Muscle of arm (tissue), 12 donors: ENCODE results near the gene TIAM1. TPM values are rescaled to one million over a fixed set of nuclear protein-coding genes. Genes with fewer than 3 reads are reported as not detected.

Experiments used
- DNase-seq: peaks from one replicate; pipeline ENCODE4 v3.0.0-alpha.2; 2013
- polyA plus RNA-seq, 12 donors: library from polyadenylated mRNA; unstranded; fragments of 120-200 nt; gene quantifications; one replicate each; pipeline ENCODE4 v1.2.1, GENCODE V29; 2013; ENCODE audit not compliant: insufficient read length in 12 of 12

The TIAM1 gene
- polyA plus RNA-seq, 12 donors: 8.7 to 27.6 (median 11.9) TPM; not detected in 1

DNA sequence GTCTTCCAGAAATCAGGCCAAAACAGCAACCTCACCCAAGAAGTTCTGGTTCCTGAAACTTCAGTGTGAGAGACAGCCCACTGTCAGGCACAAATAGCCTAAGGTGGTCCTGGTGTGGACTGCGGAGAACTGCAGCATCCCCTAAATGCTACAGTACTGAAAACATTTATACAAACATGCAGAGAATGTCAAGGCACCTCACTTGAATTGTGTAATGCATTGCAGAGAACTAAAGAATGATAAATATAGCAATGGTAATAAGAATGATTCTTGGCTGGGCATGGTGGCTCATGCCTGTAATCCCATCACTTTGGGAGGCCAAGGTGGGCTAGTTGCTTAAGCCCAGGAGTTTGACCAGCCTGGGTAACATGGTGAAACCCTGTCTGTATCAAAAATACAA lies 138.6 kb downstream of the TIAM1 start:
- no peak for DNase-seq

DNA sequence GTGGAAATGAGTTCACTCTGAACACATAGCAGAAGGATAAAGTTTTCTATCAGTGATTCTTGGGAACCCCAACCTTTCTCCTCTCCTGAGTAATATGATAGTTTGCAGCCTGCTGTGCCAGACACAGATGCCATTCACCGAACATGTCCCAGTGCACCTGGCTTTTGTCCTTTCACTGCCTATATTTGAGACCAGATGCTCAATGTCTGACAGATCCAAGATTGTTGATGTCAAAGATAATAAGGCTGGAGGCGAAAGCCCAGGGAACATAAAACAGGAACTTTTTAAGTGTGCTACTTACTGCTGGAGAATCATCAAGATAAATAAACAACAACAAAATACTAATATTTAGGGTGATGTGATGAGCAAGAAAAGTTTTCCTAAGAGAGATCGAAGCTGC lies 139.3 kb downstream of the TIAM1 start:
- DNase-seq: no peak

DNA sequence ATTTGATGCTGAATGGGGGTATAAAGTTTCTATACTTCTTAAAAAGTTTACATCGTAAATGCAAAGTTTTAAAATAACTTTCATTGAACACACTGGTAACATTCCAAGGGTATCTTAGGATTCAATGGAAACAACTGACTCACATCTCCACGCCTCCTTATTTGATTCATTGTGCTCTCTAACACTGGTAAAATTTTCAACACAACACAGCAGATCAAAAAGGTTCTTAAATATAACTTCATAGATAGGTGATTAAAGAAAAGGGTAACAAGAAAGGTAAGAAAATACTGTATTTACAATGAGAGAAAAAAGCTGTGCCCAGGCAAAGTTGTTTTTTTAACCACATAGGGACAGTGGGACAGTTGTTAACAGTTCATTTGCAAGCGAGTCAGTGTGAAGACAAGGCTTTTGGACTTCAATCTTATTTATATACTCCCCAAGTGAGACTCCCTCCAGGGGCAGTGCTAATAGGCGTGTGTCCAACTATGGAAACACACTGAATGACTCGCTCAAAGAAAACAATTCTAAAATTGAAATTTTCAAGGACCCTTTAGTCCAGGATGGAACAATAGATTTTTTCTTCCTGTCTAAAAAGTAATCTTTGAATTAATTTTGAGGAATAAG lies 140.5 kb downstream of the TIAM1 start:
- no peak for DNase-seq

DNA sequence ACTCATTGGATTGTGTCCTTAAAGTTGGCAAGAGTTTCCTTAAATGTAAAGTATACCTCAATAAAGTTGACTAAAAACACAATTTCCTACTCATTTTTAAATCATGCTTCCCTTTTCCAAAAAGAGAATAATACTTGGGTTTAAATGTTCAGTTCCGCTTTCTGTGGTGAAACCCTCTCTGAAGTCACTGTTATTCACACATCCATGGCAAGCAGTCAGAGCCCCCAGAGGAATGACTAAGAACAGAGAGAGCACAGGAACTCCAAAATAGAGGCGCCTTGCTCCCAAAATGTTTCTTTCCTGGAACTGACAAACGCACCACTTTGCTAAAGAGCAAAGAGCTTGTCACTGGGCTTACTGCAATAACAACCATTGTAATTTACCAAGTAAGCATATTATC lies 142.5 kb downstream of the TIAM1 start:
- peak; percentile 76 for DNase-seq

DNA sequence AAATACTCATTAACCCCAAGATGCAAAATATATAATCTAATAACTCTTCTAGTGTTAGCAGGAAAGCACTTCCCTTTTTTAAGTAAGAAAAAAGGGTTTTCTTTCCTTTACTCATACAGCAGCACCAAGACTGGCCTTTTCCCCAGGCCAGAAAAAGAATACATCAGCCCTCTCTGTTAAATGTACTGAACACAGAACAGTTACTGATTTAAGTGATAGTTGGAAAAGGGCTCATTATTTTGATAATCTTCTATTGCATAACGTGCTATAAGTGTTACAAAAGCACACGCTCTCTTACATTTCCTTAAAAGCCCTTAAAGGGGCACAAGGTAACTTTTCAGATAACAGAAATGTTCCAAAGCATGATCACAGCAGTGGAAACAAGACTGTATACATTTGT lies 142.9 kb downstream of the TIAM1 start:
- DNase-seq: no peak

DNA sequence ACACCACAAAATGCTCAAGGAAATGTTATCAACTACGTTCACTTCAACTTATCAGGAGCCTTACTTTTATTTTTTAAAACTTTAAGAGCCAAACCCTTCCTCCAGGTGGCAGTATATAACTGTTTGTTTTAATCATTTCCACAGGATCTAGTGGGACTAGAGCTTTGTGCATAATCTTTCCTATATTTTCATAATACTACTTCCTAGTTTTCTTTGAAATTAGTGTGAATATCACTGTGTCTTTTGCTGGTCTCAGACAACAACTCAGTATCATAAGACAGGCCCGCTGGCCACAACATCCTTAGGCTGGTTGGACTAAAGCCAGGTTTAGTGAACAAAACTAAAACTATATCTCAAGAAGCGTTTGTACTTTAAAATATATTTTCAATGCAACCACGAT lies 145.5 kb downstream of the TIAM1 start:
- peak; percentile 57 for DNase-seq

DNA sequence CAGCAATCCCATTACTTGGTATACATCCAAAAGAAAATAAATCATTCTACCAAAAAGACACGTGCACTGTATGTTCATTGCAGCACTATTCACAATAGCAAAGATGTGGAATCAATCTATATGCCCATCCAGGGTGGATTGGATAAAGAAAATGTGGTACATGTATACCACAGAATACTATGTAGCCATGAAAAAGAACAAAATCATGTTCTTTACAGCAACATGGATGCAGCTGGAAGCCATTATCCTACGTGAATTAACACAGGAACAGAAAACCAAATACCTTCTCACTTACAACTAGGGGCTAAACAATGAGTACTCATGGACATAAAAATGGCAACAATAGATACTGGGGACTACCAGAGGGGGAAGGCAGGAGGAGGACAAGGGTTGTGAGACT lies 147.3 kb downstream of the TIAM1 start:
- no peak for DNase-seq

DNA sequence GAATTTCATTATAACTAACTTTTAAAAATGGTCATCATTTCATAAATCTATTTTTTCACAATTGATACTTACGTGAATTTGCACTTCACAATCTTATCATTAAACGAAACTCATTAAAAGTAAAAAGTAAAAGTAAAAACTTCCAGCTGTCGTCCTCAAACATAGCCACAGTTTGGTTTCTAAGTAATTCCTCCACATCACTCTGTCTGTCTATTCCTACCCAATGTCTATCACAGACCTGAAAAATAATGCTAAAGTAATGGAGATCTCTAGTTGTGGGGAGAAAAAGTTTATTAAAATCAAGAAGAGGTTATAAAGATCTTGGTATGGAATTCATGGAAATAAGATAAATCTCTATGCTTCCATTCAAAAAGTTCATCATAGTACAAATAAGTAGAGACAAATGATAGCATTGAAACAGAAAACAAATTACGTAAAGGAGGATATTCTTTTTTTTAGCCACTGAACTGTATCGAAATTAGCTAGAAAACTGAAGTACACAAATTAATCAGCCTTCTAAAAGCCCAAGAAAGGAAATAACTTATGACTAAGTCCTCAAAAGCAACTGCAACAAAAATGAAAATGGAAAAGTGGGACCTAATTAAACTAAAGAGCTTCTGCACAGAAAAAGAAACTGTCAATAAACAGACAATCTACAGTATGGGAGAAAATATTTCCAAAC lies 148.6 kb downstream of the TIAM1 start:
- DNase-seq: no peak

DNA sequence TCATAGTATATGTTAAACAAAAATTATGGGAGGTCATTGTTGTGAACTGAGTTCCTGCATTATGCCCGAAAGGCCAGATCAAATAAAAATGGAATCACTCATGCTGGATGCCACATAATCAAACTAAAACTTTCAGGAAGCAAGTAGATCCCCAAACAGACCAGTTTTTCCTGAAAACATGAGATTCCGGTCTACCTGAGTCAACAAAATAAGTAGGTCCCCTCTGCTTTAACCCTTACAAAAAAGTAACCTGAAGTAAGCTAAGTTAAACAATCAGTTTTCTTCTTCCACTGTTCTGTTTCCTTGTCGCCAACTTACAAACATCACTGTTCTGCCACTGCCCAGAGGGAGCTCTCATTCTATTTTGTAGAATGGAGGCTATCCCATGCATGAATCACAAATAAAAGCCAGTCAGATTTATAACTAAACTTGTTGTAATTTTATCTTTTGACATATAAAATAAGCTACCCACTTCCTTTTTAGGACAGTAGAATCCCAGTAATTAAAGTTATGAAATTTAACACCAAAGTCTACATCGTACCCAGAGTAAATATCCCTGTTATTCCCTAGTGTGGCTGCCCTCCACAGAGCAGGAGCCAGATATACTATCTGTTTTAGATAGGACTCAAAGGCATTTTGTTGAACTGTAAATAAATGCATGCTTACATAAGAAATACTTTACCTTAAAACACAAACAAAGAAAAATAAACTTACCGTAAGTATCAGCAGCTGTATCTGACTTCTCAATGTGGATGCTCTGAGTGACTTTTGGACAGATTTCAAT lies 149.4 kb downstream of the TIAM1 start:
- no peak for DNase-seq

DNA sequence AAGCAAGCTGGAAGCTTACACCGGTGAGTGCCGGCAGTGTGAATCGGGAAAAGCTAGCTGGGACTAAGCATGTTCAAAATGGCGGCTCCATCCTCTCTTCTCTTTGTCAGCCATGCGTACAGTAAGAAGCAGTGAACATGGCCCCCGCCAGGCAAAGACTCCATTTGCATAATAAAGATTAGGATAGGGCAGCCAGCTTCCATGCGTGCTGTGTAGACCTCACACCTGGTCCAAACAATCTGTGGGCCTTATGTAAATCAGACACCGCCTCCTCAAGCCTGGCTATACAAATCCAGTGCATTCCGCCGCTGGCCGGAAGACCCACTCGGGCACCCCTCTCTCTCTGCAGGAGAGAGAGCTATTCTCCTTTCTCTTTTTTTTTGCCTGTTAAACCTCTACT lies 150.3 kb downstream of the TIAM1 start:
- no peak for DNase-seq

DNA sequence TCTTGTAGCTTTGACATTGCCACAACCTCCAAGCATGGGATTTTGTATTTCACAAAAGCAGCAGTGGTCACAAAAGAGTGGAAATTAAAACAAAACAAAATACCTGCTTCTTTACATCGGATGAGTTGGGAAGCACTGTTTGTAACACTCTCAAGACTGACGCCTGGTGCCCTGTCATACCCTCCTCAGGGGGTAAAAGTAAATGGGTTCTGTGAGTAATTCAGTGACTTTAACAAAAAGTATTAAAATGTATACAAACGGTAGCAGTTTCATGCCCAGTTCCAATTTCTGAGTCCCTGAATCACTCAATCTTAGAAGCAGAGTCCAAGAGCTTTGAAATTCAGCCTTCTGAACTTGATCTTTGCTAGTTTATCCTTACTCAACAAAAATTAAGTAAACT lies 152.5 kb downstream of the TIAM1 start:
- DNase-seq: no peak

DNA sequence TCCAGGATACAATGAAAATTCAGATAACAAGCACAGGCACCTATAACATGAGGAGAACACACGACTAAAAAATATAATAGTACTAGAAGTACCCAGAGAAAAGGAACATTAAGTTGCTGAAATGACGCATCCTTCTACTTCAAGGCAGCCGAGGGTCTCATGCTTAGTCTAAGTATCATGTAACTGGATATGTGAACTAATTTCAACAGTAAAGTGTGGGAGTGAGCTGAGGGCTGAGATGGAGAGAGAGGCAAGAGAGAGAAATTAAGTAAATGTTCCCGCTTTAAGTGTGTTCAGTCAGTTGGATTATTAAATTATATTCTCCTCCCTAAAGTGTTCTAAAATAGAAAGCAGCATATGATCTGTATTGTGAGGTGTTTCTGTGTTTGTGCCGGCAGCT lies 153.5 kb downstream of the TIAM1 start:
- DNase-seq: no peak

DNA sequence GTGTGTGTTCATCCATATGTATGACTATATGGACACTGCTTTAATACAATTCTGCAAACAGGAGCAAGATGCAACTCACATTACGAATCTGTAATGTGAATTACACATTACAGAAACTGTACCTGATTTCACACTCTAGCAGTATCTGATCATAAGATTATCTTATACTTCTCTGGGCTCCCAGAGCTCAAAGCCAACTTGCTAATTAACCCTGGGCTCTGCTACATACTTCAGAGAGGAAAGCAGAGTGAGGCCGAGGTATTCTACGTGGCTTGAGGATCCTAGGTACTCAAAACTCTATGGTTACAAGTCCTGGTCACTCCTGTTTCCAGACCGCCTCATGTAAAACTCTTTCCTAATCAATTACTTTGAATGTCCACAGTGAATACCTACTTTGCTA lies 156.6 kb downstream of the TIAM1 start:
- DNase-seq: no peak

DNA sequence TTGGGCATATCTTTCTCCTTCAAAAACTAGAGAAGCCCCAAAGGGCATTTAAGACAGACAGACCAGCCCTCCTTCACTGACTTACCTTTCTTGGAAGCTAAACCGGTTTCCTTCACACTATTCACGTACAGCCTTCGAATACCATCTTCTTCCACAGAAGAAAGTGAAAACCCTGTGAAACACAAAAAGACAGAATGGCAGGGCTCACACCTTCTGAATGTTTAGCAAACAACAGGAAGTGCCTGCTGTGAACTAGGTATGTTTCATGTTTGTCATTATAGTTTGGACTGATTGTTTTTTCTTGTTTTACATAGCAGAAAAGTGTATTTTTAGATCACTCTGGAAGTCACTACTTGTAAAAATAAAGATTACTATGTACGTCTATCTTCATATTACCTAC lies 157.1 kb downstream of the TIAM1 start:
- DNase-seq: no peak

DNA sequence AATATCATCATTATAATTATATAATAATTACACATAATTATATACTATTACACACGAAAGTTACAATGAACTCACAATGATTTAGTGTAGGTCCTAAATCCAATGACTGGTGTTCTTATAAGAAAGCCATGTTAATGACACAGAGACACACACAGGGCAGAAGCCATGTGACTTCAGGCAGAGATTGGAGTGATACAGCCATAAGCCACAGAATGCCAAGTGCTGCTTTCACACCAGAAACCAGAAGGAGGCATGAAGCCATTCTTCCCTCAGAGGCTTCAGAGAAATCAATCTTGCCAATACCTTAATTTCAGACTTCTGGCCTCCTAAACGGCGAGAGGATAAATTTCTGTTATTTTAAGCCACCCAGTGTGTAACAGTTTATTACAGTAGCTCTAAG lies 158.4 kb downstream of the TIAM1 start:
- no peak for DNase-seq

DNA sequence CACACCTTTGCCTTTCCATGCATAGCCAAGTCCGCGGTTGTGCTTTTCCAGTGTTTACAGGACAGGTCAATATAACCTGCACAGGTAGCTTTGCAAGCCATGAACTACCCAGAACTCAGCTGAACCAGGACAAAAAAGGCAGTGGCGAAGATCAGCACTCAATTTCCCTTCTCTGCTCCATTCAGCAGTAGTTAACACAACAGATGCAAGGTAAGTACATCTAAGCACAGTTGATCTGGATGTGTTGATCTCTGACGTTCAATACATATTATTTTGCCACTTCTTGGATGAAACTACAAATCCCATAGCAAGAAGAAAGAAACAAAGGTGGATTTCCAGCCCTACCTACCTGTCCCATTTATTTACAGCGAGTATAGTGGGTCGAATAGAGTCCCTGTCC lies 159.2 kb downstream of the TIAM1 start:
- DNase-seq: no peak

DNA sequence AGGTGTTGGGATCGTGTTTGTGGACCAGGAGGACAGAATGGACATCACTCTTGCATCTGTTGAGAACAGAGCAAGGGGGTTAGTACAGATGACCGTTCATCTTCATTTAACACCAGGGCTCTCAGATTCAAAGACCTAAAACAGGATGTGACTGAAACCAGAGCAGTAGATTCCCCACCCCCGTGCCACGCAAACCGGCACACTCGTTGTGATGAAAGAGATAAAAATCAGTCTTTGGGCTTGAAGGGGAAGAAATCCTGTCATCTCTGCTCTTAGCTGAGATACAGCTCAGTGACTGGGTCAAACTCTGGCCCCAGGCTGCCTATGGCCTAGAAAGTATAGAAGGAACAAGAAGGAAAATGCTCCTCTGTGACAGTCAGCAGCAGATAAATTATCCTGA lies 159.6 kb downstream of the TIAM1 start:
- no peak for DNase-seq

DNA sequence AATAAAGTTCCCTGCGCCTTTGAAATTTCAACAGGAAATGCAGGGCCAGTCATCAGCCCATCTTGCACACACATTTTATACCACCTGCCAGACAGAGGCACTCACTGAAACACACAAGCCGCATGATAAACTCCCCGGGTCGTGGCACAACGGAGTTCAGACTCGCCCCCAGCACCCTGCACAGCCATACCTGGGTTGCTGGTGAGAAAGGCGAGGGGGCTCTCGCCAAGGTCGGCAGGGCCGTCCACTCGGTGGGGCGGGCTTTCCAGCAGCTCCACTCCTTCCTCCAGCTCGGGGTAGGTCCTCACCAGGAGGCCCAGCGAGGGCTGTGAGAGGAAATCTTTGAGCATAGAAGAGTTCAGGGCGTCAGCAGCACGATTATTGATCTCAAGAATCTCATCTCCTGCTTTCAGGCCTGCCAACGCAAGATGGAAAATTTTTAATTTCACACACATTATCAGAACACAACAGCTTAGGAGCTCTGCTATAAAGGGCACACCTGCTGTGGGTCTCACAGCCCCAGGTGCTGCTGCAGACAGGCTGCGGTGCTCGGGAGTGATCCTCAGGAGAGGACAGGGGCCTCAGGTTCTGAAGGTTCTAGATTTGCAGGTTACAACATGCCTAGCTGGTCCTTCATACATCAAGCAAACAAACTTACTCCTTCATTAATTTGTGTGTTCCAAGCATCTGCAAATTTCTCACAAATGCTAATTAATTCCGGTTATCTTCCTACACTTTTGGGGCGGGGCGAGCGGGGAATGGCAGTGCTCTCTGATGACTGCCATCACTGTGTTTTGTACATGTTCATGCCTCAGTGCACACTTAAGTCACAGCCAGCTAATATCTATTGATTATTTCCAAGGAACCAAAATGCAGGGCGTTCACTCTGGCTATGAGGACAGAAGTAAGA lies 161.6 kb downstream of the TIAM1 start:
- no peak for DNase-seq

DNA sequence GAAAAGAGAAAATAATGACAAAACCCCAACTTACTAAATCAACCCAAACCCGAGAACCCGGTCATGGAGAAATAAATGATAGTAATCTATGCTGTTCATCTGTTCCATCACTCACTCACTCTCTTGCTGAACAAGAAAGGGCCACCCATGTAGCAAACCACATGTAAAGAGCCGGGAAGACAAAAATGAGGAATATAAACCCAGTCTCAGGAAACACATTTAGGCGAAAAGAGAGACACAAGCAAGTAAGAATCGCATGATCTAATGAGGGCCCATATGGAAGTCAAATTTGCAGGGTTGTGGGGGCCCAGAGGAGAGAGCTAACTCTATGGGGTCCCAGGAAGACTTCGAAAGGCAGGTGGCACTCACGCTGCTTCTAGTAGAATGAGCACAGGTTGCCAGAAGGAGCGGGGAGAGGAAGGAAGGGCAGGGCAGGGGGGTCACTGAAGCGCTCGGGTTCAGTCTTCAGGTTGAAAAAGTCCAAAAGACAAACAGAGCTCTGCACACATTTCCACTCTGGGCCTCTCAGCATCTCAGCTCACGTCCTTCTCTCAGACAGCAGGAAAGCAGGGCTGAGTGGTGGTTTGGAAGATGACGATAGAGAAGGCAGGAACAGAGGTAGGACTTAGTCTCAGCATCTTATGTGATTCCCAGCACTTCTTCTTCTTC lies 162.8 kb downstream of the TIAM1 start:
- no peak for DNase-seq

DNA sequence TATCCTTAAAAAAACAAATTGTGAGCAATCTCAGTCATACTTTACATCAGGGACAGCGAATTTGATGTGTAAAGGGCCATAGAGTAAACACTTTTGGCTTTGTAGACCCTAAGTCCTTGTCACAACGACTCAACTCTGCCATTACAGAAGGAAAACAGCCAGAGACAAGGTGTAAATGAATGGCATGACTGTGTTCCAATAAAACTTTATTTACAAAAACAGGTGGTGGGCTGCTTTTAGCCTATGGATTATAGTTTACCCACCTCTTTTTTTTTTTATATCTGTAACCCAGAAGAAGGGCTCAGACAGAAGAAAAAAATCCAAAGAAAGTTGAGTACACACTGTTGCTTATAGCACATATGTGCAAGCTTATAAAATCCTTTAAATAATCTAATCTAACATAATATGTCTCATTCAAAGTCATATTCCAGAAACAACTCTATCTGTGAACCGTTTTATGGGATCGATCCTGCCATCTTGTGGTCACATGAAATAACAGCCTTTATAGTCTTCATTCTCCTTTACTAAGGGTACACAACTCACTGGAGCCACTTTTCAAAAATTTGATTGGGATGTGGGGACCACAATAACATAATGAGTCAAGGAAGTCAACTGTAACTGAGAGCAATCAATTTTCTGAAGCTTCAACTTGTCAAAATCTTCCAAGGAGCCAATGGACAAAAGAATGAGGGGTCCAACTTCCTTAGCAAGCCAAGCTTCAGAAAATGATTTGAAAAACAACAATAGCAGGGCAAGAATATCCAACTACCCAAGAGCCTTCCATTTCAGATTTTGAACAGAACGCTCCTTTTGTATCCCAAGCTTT lies 163.6 kb downstream of the TIAM1 start:
- DNase-seq: no peak

DNA sequence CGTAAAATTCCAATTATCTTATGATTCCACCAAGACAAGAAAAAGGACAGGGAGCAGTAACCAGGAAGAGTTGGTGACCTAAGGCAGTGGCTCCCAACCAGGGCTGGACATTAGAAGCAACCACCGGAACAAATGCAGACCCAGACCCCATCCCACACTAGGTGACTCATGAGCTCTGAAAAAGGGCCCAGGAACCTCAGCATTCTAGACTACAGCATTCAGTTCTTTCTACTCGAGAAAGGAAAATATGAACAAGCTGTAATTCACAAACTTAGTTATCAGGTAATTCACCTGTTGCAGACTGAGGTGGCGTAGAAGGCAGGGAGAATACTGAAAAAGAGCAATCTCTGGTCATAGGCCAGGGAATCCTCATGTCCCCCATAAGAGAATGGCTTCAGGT lies 167.3 kb downstream of the TIAM1 start:
- no peak for DNase-seq
